Measurements from ENCODE around the gene POLR1H.

- TF ChIP-seq CTCF (IDR thresholded peaks at IDR 0.05; ENCODE audit: insufficient read depth, low read depth, low read length): peak; percentile 62
- TF ChIP-seq EZH2 (IDR thresholded peaks at IDR 0.05; ENCODE audit: insufficient read depth, low read length): no peak
Measured at GRCh38 chr6:30037182-30037788, 23.8 kb upstream of the POLR1H start.

All from astrocyte (in vitro differentiated cells and primary cell).